Measurements from ENCODE around the gene ARCN1.

ARCN1 gene

DNA sequence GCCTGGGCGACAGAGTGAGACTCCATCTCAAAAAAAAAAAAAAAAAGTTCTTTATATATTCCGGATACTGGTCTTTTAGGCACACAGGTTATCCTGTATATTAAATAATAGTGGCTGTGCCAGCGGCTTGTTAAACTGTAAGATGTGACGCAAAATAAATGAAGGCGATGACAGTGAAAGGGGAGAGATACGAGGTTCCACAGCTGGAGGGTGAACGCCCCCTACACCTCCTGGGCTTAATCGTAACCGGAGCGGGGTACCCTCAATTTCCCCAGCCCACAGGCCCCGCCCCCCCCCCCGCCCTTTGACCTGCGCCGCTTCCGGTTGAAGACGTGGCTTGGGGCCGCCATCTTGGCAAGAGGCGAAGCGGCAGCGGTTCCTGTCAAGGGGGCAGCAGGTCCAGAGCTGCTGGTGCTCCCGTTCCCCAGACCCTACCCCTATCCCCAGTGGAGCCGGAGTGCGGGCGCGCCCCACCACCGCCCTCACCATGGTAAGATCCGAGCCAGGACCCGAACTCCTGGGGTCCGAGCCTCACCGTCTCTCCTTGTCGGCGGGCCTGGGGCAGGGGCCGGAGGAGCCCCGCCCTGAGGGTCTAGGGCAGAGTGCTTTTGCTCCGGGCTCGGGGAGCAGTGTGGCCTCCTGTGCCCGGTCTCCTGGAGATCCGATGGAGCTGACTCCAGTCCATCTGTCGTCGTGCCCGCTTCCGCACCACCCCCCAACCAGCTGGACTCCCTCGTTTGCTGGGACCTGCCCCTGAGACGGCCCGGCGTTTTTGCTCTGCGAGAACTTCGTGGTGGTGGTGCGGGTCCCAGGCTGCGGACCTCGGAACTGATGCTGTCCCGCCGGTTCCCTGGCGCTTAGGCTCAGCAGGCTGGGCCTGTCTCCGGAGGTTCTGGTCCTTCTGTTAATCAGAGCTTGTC is at the start of gene ARCN1:
Gene ARCN1 (plus strand): TSS at position 349 of the 920 bp plus-strand sequence. CDS start 139 bp downstream, at position 488.
- no peak for TF ChIP-seq CTCF (IDR thresholded peaks at IDR 0.05; ENCODE audit: insufficient read depth, missing control alignments)
- peak; percentile 80 for DNase-seq (ENCODE audit: insufficient read length, low spot score)
- FAIRE-seq: no peak

DNA sequence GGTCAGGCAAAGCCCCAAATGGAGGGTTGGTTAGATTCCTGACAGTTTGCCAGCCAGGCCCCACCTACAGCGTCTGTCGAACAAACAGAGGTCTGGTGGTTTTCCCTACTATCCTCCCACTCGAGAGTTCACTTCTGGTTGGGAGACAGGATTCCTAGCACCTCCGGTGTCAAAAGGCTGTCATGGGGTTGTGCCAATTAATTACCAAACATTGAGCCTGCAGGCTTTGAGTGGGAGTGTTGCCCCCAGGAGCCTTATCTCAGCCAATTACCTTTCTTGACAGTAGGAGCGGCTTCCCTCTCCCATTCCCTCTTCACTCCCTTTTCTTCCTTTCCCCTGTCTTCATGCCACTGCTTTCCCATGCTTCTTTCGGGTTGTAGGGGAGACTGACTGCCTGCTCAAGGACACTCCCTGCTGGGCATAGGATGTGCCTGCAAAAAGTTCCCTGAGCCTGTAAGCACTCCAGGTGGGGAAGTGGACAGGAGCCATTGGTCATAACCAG is 49.6 kb upstream of the ARCN1 start:
- FAIRE-seq (no peak), DNase-seq (ENCODE audit: insufficient read length, low spot score) (no peak)
- TF ChIP-seq CTCF (IDR thresholded peaks at IDR 0.05; ENCODE audit: insufficient read depth, missing control alignments): peak; percentile 34

DNA sequence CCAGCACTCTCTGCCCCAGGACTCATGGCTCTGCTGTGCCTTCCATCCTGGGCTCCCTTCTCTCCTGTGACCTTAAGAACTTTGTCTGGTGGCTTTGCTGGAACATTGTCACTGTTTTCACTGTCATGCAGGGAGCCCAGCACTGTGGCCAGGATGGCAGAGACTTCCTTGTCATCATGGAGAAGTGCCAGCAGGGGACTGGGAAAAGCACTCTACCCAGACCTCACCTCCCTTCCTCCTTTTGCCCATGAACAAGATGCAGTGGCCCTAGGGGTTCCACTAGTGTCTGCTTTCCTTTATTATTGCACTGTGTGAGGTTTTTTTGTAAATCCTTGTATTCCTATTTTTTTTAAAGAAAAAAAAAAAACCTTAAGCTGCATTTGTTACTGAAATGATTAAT is 47.9 kb upstream of the ARCN1 start:
- TF ChIP-seq CTCF (IDR thresholded peaks at IDR 0.05; ENCODE audit: insufficient read depth, missing control alignments): no peak
- DNase-seq (ENCODE audit: insufficient read length, low spot score) (no peak), FAIRE-seq (no peak)

- FAIRE-seq: no peak
- no peak for TF ChIP-seq CTCF (IDR thresholded peaks at IDR 0.05; ENCODE audit: insufficient read depth, missing control alignments)
- no peak for DNase-seq (ENCODE audit: insufficient read length, low spot score)
These were observed 47.3 kb upstream of the ARCN1 start for GRCh38 chr11:118524757-118525470.

DNA sequence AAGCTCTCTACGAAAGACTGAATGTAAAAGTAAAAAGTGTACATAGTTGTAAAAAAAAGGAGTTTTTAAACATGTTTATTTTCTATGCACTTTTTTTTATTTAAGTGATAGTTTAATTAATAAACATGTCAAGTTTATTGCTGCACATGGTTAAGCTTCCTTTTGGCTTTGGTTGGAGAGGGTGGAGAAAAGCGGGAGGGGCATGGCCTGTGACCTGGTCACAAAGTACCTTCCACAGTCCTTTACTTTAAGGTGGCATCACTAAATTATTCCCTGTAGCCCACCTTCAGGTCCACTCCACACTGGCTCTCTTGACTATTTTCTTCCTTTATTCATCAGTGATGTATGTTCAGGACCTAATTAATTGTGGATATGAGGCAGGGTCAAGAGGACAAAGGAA is 45.5 kb upstream of the ARCN1 start:
- FAIRE-seq (no peak), DNase-seq (ENCODE audit: insufficient read length, low spot score) (no peak)
- no peak for TF ChIP-seq CTCF (IDR thresholded peaks at IDR 0.05; ENCODE audit: insufficient read depth, missing control alignments)

- FAIRE-seq (no peak), DNase-seq (ENCODE audit: insufficient read length, low spot score) (no peak)
- no peak for TF ChIP-seq CTCF (IDR thresholded peaks at IDR 0.05; ENCODE audit: insufficient read depth, missing control alignments)
These were observed 45.1 kb upstream of the ARCN1 start, which contains the start of gene TTC36 for GRCh38 chr11:118527109-118527508. Gene TTC36 (plus strand): TSS chr11:118527474. CDS start chr11:118527495, 21 bp downstream.

Data from D721Med (cell line).